Neutrophil (primary cell): ENCODE data around the gene SH3BGRL2.

Experiments used
- H3K27ac ChIP-seq: fragments of 200-600 bp; sonication (generic); 2 replicates; pipeline ENCODE4 v1.5.1; 2016; ENCODE audit warnings: mild to moderate bottlenecking, moderate library complexity
- H3K27me3 ChIP-seq: fragments of 200-600 bp; sonication (generic); 2 replicates; pipeline ENCODE4 v1.6.0; 2016; ENCODE audit warnings: mild to moderate bottlenecking
- H3K36me3 ChIP-seq: fragments of 200-600 bp; sonication (generic); 2 replicates; pipeline ENCODE4 v1.5.1; 2017
- H3K4me1 ChIP-seq, 2 experiments: fragments of 200-600 bp in 1 of 2; sonication (generic) in 1 of 2; 1 replicate in 1 of 2; 2 replicates in 1 of 2; pipeline versions ENCODE4 v1.5.1 to v1.6.1; 2013 to 2016; ENCODE audit warnings: low read depth in 1 of 2, low read length in 1 of 2, mild to moderate bottlenecking in 1 of 2, moderate library complexity in 1 of 2; ENCODE audit not compliant: control insufficient read depth in 1 of 2, insufficient read depth in 1 of 2
- H3K4me3 ChIP-seq, 2 experiments: fragments of 200-600 bp in 1 of 2; sonication (generic) in 1 of 2; 1 replicate in 1 of 2; 2 replicates in 1 of 2; pipeline ENCODE4 v1.5.1; 2013 to 2016; ENCODE audit warnings: low read depth in 1 of 2, low read length in 1 of 2, mild to moderate bottlenecking in 1 of 2, moderate library complexity in 1 of 2
- H3K9me3 ChIP-seq: fragments of 200-600 bp; sonication (generic); 2 replicates; pipeline ENCODE4 v1.5.1; 2016
- CTCF ChIP-seq: fragments of 200-600 bp; sonication (generic); IDR thresholded peaks from 2 replicates; pipeline ENCODE4 v1.5.1; 2016; ENCODE audit warnings: antibody characterized with exemption

The SH3BGRL2 gene

GRCh38 chr6:79708095-79708791 is 77.1 kb downstream of the SH3BGRL2 start:
- Histone ChIP-seq H3K27me3 (no peaks in the 10 kb centered on the region), H3K4me1 (no peaks in the 10 kb centered on the region), H3K27ac (no peak overlapping the region), H3K9me3 (no peaks in the 10 kb centered on the region), H3K36me3 (no peaks in the 10 kb centered on the region), H3K4me3 (no peak overlapping the region)
- TF ChIP-seq CTCF: no peak

- no peaks in the 10 kb centered on the region for H3K4me1 ChIP-seq
- no peak overlapping the region for H3K4me3 ChIP-seq
- H3K9me3 ChIP-seq: no peaks in the 10 kb centered on the region
- H3K27me3 ChIP-seq: peaks cover 4% of the 10 kb centered on the region
- no peaks in the 10 kb centered on the region for H3K36me3 ChIP-seq
- TF ChIP-seq CTCF: no peak
- no peak overlapping the region for H3K27ac ChIP-seq
These were observed 79.0 kb downstream of the SH3BGRL2 start for GRCh38 chr6:79710127-79710526.

- Histone ChIP-seq H3K27ac (no peak overlapping the region), H3K9me3 (no peaks in the 10 kb centered on the region), H3K4me1 (no peaks in the 10 kb centered on the region), H3K27me3 (peaks cover 4% of the 10 kb centered on the region), H3K4me3 (no peak overlapping the region), H3K36me3 (no peaks in the 10 kb centered on the region)
- TF ChIP-seq CTCF: no peak
These were observed 80.0 kb downstream of the SH3BGRL2 start for GRCh38 chr6:79711167-79711566.

GRCh38 chr6:79712144-79712543 is 81.0 kb downstream of the SH3BGRL2 start:
- no peaks in the 10 kb centered on the region for H3K4me1 ChIP-seq
- no peak overlapping the region for H3K27ac ChIP-seq
- peaks cover 4% of the 10 kb centered on the region for H3K27me3 ChIP-seq
- no peaks in the 10 kb centered on the region for H3K9me3 ChIP-seq
- no peak overlapping the region for H3K4me3 ChIP-seq
- no peaks in the 10 kb centered on the region for H3K36me3 ChIP-seq
- TF ChIP-seq CTCF: no peak

GRCh38 chr6:79712616-79713135 is 81.5 kb downstream of the SH3BGRL2 start:
- Histone ChIP-seq H3K27me3 (peaks cover 4% of the 10 kb centered on the region), H3K9me3 (no peaks in the 10 kb centered on the region), H3K27ac (no peak overlapping the region), H3K4me1 (no peaks in the 10 kb centered on the region), H3K36me3 (no peaks in the 10 kb centered on the region), H3K4me3 (no peak overlapping the region)
- no peak for TF ChIP-seq CTCF
